GM06990 (cell line): ENCODE measurements around the gene AP4B1.
"Not testable (repeated sequence)": the region's sequence is repeated elsewhere in the genome, so short reads cannot be mapped to it uniquely, and the experiment has no call there.

Experiments
- DNase-seq: peaks from one replicate; pipeline ENCODE4 v3.0.0-alpha.2; 2011; ENCODE audit not compliant: insufficient read length; ENCODE audit errors: extremely low read depth
- H3K27me3 ChIP-seq: replicated peaks from 2 replicates; pipeline ENCODE4 v1.6.0; 2011; ENCODE audit warnings: low read length; ENCODE audit not compliant: control insufficient read depth, insufficient read depth
- H3K36me3 ChIP-seq: 2 replicates; pipeline ENCODE4 v1.5.1; 2011; ENCODE audit warnings: low read length; ENCODE audit not compliant: control insufficient read depth, insufficient read depth
- H3K4me3 ChIP-seq: replicated peaks from 2 replicates; pipeline ENCODE4 v1.5.1; 2011; ENCODE audit warnings: low read depth, mild to moderate bottlenecking, control low read depth, low read length
- TF ChIP-seq, protein P1 (sequence below): IDR thresholded peaks from 2 replicates; pipeline ENCODE4 v1.5.1; 2011; ENCODE audit warnings: low read length, control low read depth, mild to moderate bottlenecking, inconsistent platforms; ENCODE audit not compliant: insufficient read depth, poor library complexity, severe bottlenecking

AP4B1 gene

DNA sequence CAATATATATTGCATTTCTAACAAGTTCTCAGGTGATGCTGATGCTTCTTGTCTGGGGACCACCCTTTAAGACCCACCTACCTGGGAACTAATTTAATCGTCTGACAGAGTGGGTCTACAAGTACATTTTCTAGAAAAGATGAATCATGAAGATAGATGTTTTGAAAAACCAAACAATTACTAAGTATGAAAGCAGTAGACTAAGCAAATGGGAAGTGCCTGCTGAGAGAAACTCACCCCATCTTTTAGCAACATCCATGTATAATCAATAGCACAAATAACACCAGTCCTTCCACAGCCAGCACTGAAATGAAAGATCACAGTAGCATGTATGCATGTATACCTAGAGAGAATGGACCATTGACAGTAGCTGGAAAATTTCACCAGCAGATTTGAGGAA is 50.4 kb downstream of the AP4B1 start:
- Histone ChIP-seq H3K4me3 (no peak overlapping the region), H3K36me3 (peaks cover 6% of the 10 kb centered on the region), H3K27me3 (no peaks in the 10 kb centered on the region)
- TF ChIP-seq, protein P1, sequence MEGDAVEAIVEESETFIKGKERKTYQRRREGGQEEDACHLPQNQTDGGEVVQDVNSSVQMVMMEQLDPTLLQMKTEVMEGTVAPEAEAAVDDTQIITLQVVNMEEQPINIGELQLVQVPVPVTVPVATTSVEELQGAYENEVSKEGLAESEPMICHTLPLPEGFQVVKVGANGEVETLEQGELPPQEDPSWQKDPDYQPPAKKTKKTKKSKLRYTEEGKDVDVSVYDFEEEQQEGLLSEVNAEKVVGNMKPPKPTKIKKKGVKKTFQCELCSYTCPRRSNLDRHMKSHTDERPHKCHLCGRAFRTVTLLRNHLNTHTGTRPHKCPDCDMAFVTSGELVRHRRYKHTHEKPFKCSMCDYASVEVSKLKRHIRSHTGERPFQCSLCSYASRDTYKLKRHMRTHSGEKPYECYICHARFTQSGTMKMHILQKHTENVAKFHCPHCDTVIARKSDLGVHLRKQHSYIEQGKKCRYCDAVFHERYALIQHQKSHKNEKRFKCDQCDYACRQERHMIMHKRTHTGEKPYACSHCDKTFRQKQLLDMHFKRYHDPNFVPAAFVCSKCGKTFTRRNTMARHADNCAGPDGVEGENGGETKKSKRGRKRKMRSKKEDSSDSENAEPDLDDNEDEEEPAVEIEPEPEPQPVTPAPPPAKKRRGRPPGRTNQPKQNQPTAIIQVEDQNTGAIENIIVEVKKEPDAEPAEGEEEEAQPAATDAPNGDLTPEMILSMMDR, result no peak
- no peak for DNase-seq

DNA sequence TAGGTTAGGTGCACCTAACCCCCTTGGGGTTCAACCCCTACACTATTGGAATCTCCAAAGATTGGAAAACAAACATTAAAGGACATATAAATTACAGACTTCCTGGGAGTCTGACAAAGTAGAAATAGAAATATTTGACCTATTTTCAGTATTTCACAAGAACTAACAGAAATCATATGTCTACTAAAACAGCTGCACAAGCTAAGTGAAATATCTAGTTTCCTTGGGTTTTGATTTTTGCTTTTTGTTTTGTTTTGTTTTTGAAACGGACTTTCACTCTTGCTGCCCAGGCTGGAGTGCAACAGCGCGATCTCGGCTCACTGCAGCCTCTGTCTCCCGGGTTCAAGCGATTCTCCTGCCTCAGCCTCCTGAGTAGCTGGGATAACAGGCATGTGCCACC is 51.9 kb downstream of the AP4B1 start:
- H3K36me3 ChIP-seq, H3K27me3 ChIP-seq, H3K4me3 ChIP-seq, DNase-seq: not testable (repeated sequence)

DNA sequence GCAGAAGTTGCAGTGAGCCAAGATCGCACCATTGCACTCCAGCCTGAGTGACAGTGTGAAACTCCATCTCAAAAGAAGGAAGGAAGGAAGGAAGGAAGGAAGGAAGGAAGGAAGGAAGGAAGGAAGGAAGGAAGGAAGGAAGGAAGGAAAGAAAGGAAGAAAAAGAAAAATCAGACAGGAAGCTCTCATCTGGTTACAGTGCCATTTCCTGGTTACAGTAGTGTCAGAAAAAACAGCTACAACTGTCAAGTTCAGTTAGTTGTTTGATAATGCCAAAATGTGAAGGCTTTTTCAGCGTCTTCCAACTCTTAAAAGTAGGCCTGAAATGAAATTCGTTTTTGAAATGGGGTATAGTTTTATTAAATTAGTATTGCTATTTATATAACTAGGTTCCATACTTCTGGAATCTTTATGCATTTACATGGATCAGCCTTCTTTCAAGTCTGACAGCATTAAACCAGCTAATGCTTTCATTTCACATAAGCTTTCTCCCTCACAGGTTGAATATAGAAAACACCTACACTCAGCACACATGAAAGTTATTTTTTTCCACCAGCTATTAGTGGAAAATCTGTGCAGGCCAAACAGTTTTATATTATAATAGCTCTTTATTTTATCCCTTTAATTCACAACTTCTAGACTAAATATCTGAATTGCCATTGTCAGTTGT is 54.3 kb downstream of the AP4B1 start:
- Histone ChIP-seq H3K27me3 (no peaks in the 10 kb centered on the region), H3K36me3 (peaks cover 4% of the 10 kb centered on the region), H3K4me3 (no peak overlapping the region)
- TF ChIP-seq, protein P1, result no peak
- no peak for DNase-seq

DNA sequence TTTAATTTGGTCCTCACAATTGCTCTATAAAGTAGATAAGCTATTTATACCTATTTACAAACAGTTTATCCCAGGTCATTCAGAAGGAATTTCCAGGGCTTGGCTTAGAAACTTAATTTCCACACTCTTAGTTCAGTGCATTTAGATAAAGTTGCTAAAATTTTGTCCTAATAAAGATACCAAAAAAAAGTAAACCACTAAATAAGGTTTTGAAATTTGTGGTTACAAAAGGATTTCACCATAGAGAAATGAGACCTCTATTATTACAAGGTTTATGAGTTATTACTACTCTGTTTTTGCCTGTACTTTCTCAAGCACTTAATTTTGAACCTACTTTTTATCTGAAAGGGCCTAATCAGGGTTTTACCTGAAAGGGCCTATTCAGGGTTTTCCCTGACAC is 55.5 kb downstream of the AP4B1 start:
- H3K27me3 ChIP-seq, result no peaks in the 10 kb centered on the region
- no peak overlapping the region for H3K4me3 ChIP-seq
- TF ChIP-seq, protein P1, result no peak
- no peaks in the 10 kb centered on the region; the same call in none of the 2 replicates for H3K36me3 ChIP-seq
- DNase-seq, result no peak

DNA sequence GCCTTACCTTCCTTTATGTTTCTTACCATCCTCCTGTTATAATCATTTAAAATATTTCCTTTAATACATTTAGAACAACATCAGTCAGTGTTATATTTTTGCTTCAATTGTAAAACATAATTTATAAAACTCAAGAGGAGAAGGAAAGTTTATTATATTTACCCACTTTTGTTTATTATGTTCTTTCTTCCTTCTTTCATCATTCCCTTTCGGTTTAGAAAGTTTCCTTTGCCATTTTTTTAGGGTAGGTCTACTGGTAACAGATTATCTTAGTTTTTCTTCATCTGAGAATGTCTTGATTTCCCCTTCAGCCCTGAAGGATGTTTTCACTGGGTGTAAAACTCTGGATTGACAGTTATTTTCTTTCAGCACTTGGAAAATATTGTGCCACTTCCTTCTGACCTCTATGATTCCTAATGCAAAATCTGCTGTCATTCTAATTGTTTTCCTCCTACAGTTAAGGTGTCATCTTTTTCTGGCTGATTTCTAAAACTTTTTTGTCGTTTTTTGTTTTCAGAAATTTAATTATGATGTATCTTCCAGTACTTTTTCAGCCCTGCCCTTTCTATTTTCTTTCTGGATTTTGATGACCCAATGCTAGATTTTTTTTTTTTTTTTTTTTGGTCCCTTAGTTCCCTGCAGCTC is 58.1 kb downstream of the AP4B1 start:
- Histone ChIP-seq H3K36me3 (no peaks in the 10 kb centered on the region; the same call in 1 of the 2 replicates), H3K27me3 (no peaks in the 10 kb centered on the region), H3K4me3 (no peak overlapping the region)
- TF ChIP-seq, protein P1, result no peak
- DNase-seq, result no peak
